Measurements from ENCODE around the gene GHRHR. TPM values are rescaled to one million over a fixed set of nuclear protein-coding genes. Genes with fewer than 3 reads are reported as not detected.

GHRHR gene
- 0.39 TPM for polyA plus RNA-seq (2013, experiment 1 of 2)
- 0.08 TPM for polyA plus RNA-seq (2013, experiment 2 of 2)

GRCh38 chr7:30963842-30964241, at the start of gene GHRHR:
TSS of gene GHRHR (plus strand) at chr7:30963953. CDS start at chr7:30964069, 116 bp downstream.
- no peak within 1 kb of the TSS for H2BK15ac ChIP-seq (ENCODE audit: low read length)
- H3K9ac ChIP-seq (ENCODE audit: low read depth, low read length, poor library complexity) = no peak within 1 kb of the TSS
- no CpG with 5 or more reads among the region's 11 CpGs for WGBS, 2 donors (ENCODE audit: extremely low coverage in 2 of 2, insufficient read length in 2 of 2, insufficient replicate concordance in 1 of 2)
- H4K8ac ChIP-seq (ENCODE audit: low read depth, low read length) = no peak within 1 kb of the TSS
- no peak within 1 kb of the TSS for H2BK12ac ChIP-seq (ENCODE audit: low read length)
- no peak within 1 kb of the TSS for H3K27ac ChIP-seq (replicated peaks; ENCODE audit: low read length)
- H2BK5ac ChIP-seq (ENCODE audit: low read length) = no peak within 1 kb of the TSS
- H4K91ac ChIP-seq (ENCODE audit: low read depth, low read length, poor library complexity) = no peak within 1 kb of the TSS
- H3K36me3 ChIP-seq (replicated peaks in 1 of 2; ENCODE audit: control insufficient read depth in 2 of 2, insufficient read depth in 2 of 2, low read length in 2 of 2) = no peaks in the 10 kb centered on the region
- H3K9me3 ChIP-seq (replicated peaks in 1 of 2; ENCODE audit: control insufficient read depth in 2 of 2, insufficient read depth in 1 of 2, low read depth in 1 of 2, low read length in 2 of 2) = no peaks in the 10 kb centered on the region
- H3K4ac ChIP-seq (ENCODE audit: low read length) = no peak within 1 kb of the TSS
- no peak for DNase-seq (ENCODE audit: low spot score)
- no peak within 1 kb of the TSS for H3K14ac ChIP-seq (ENCODE audit: low read length)
- H3K23ac ChIP-seq (ENCODE audit: low read depth, low read length, poor library complexity) = no peak within 1 kb of the TSS
- no peaks in the 10 kb centered on the region for H3K4me1 ChIP-seq (ENCODE audit: control insufficient read depth in 2 of 2, insufficient read depth in 1 of 2, low read depth in 1 of 2, low read length in 2 of 2)
- H2AK5ac ChIP-seq (ENCODE audit: low read depth, low read length) = no peak within 1 kb of the TSS
- H3K18ac ChIP-seq (ENCODE audit: low read length) = peak within 1 kb of the TSS; percentile 25
- no peak within 1 kb of the TSS for H2AFZ ChIP-seq (ENCODE audit: low read length)
- no peaks in the 10 kb centered on the region for H3K79me1 ChIP-seq (ENCODE audit: low read depth, low read length)
- no peak within 1 kb of the TSS for H2BK120ac ChIP-seq (ENCODE audit: low read depth, low read length)
- H3K27me3 ChIP-seq (ENCODE audit: control insufficient read depth in 3 of 3, insufficient read depth in 3 of 3, low read depth in 1 of 3, low read length in 3 of 3) = no peaks in the 10 kb centered on the region
- H3K4me2 ChIP-seq (ENCODE audit: insufficient read depth, low read length, poor library complexity, severe bottlenecking) = no peak within 1 kb of the TSS
- H3K4me3 ChIP-seq (ENCODE audit: low read length in 2 of 2) = no peak within 1 kb of the TSS

- H2BK5ac ChIP-seq (ENCODE audit: low read length) = no peak overlapping the region
- no peak overlapping the region for H3K4me3 ChIP-seq (ENCODE audit: low read length in 2 of 2)
- H3K9ac ChIP-seq (ENCODE audit: low read depth, low read length, poor library complexity) = no peak overlapping the region
- H2BK15ac ChIP-seq (ENCODE audit: low read length) = peak overlapping the region; percentile 3
- no peak overlapping the region for H2BK12ac ChIP-seq (ENCODE audit: low read length)
- H4K91ac ChIP-seq (ENCODE audit: low read depth, low read length, poor library complexity) = no peak overlapping the region
- no peaks in the 10 kb centered on the region for H3K36me3 ChIP-seq (replicated peaks in 1 of 2; ENCODE audit: control insufficient read depth in 2 of 2, insufficient read depth in 2 of 2, low read length in 2 of 2)
- H3K4ac ChIP-seq (ENCODE audit: low read length) = no peak overlapping the region
- H3K14ac ChIP-seq (ENCODE audit: low read length) = no peak overlapping the region
- no peak overlapping the region for H4K8ac ChIP-seq (ENCODE audit: low read depth, low read length)
- WGBS, 2 donors (ENCODE audit: extremely low coverage in 2 of 2, insufficient read length in 2 of 2, insufficient replicate concordance in 1 of 2) = no CpG with 5 or more reads among the region's 4 CpGs
- no peaks in the 10 kb centered on the region for H3K9me3 ChIP-seq (replicated peaks in 1 of 2; ENCODE audit: control insufficient read depth in 2 of 2, insufficient read depth in 1 of 2, low read depth in 1 of 2, low read length in 2 of 2)
- no peak overlapping the region for H3K4me2 ChIP-seq (ENCODE audit: insufficient read depth, low read length, poor library complexity, severe bottlenecking)
- peak overlapping the region; percentile 39 for H2AK5ac ChIP-seq (ENCODE audit: low read depth, low read length)
- H3K18ac ChIP-seq (ENCODE audit: low read length) = no peak overlapping the region
- peaks cover 0 to 22% of the 10 kb centered on the region in 2 donors for H3K4me1 ChIP-seq (ENCODE audit: control insufficient read depth in 2 of 2, insufficient read depth in 1 of 2, low read depth in 1 of 2, low read length in 2 of 2)
- DNase-seq (ENCODE audit: low spot score) = no peak
- peaks cover 0 to 13% (median 0%) of the 10 kb centered on the region in 3 experiments for H3K27me3 ChIP-seq (ENCODE audit: control insufficient read depth in 3 of 3, insufficient read depth in 3 of 3, low read depth in 1 of 3, low read length in 3 of 3)
- H3K27ac ChIP-seq (replicated peaks; ENCODE audit: low read length) = no peak overlapping the region
- no peak overlapping the region for H3K23ac ChIP-seq (ENCODE audit: low read depth, low read length, poor library complexity)
- H2BK120ac ChIP-seq (ENCODE audit: low read depth, low read length) = no peak overlapping the region
- no peak overlapping the region for H2AFZ ChIP-seq (ENCODE audit: low read length)
- H3K79me1 ChIP-seq (ENCODE audit: low read depth, low read length) = peaks cover 2% of the 10 kb centered on the region
Measured at GRCh38 chr7:30914596-30914995, 49.2 kb upstream of the GHRHR start.

GRCh38 chr7:30915005-30915601, 48.6 kb upstream of the GHRHR start:
- Histone ChIP-seq H4K91ac (ENCODE audit: low read depth, low read length, poor library complexity) (no peak overlapping the region), H3K27ac (replicated peaks; ENCODE audit: low read length) (no peak overlapping the region), H4K8ac (ENCODE audit: low read depth, low read length) (no peak overlapping the region), H2BK5ac (ENCODE audit: low read length) (no peak overlapping the region), H3K23ac (ENCODE audit: low read depth, low read length, poor library complexity) (no peak overlapping the region), H3K9ac (ENCODE audit: low read depth, low read length, poor library complexity) (no peak overlapping the region), H3K14ac (ENCODE audit: low read length) (no peak overlapping the region), H2AK5ac (ENCODE audit: low read depth, low read length) (peak overlapping the region; percentile 39), H3K4me2 (ENCODE audit: insufficient read depth, low read length, poor library complexity, severe bottlenecking) (no peak overlapping the region), H2BK12ac (ENCODE audit: low read length) (no peak overlapping the region), H3K36me3 (replicated peaks in 1 of 2; ENCODE audit: control insufficient read depth in 2 of 2, insufficient read depth in 2 of 2, low read length in 2 of 2) (no peaks in the 10 kb centered on the region), H3K4ac (ENCODE audit: low read length) (no peak overlapping the region), H3K27me3 (ENCODE audit: control insufficient read depth in 3 of 3, insufficient read depth in 3 of 3, low read depth in 1 of 3, low read length in 3 of 3) (peaks cover 0 to 12% (median 0%) of the 10 kb centered on the region in 3 experiments), H3K18ac (ENCODE audit: low read length) (peak overlapping the region; percentile 60), H3K4me1 (ENCODE audit: control insufficient read depth in 2 of 2, insufficient read depth in 1 of 2, low read depth in 1 of 2, low read length in 2 of 2) (peaks cover 0 to 22% of the 10 kb centered on the region in 2 donors), H3K9me3 (replicated peaks in 1 of 2; ENCODE audit: control insufficient read depth in 2 of 2, insufficient read depth in 1 of 2, low read depth in 1 of 2, low read length in 2 of 2) (no peaks in the 10 kb centered on the region), H2BK120ac (ENCODE audit: low read depth, low read length) (no peak overlapping the region), H2AFZ (ENCODE audit: low read length) (no peak overlapping the region), H3K4me3 (ENCODE audit: low read length in 2 of 2) (no peak overlapping the region), H2BK15ac (ENCODE audit: low read length) (peak overlapping the region; percentile 3), H3K79me1 (ENCODE audit: low read depth, low read length) (peaks cover 2% of the 10 kb centered on the region)
- no CpG with 5 or more reads among the region's 11 CpGs for WGBS, 2 donors (ENCODE audit: extremely low coverage in 2 of 2, insufficient read length in 2 of 2, insufficient replicate concordance in 1 of 2)
- no peak for DNase-seq (ENCODE audit: low spot score)

- no peak overlapping the region for H3K9ac ChIP-seq (ENCODE audit: low read depth, low read length, poor library complexity)
- peak overlapping the region; percentile 22 for H2AK5ac ChIP-seq (ENCODE audit: low read depth, low read length)
- no peak overlapping the region for H2BK5ac ChIP-seq (ENCODE audit: low read length)
- H4K8ac ChIP-seq (ENCODE audit: low read depth, low read length) = no peak overlapping the region
- peaks cover 0 to 12% (median 0%) of the 10 kb centered on the region in 3 experiments for H3K27me3 ChIP-seq (ENCODE audit: control insufficient read depth in 3 of 3, insufficient read depth in 3 of 3, low read depth in 1 of 3, low read length in 3 of 3)
- H3K14ac ChIP-seq (ENCODE audit: low read length) = no peak overlapping the region
- H3K4me2 ChIP-seq (ENCODE audit: insufficient read depth, low read length, poor library complexity, severe bottlenecking) = no peak overlapping the region
- peaks cover 0 to 22% of the 10 kb centered on the region in 2 donors for H3K4me1 ChIP-seq (ENCODE audit: control insufficient read depth in 2 of 2, insufficient read depth in 1 of 2, low read depth in 1 of 2, low read length in 2 of 2)
- H3K18ac ChIP-seq (ENCODE audit: low read length) = peak overlapping the region; percentile 78
- H3K9me3 ChIP-seq (replicated peaks in 1 of 2; ENCODE audit: control insufficient read depth in 2 of 2, insufficient read depth in 1 of 2, low read depth in 1 of 2, low read length in 2 of 2) = no peaks in the 10 kb centered on the region
- no CpG with 5 or more reads among the region's 6 CpGs for WGBS, 2 donors (ENCODE audit: extremely low coverage in 2 of 2, insufficient read length in 2 of 2, insufficient replicate concordance in 1 of 2)
- no peak overlapping the region for H3K4me3 ChIP-seq (ENCODE audit: low read length in 2 of 2)
- no peak overlapping the region for H2AFZ ChIP-seq (ENCODE audit: low read length)
- no peaks in the 10 kb centered on the region for H3K36me3 ChIP-seq (replicated peaks in 1 of 2; ENCODE audit: control insufficient read depth in 2 of 2, insufficient read depth in 2 of 2, low read length in 2 of 2)
- H3K4ac ChIP-seq (ENCODE audit: low read length) = peak overlapping the region; percentile 30
- peaks cover 2% of the 10 kb centered on the region for H3K79me1 ChIP-seq (ENCODE audit: low read depth, low read length)
- H2BK15ac ChIP-seq (ENCODE audit: low read length) = peak overlapping the region; percentile 88
- no peak overlapping the region for H4K91ac ChIP-seq (ENCODE audit: low read depth, low read length, poor library complexity)
- peak overlapping the region; percentile 40 for H2BK120ac ChIP-seq (ENCODE audit: low read depth, low read length)
- H3K27ac ChIP-seq (replicated peaks; ENCODE audit: low read length) = no peak overlapping the region
- H2BK12ac ChIP-seq (ENCODE audit: low read length) = no peak overlapping the region
- DNase-seq (ENCODE audit: low spot score) = no peak
- no peak overlapping the region for H3K23ac ChIP-seq (ENCODE audit: low read depth, low read length, poor library complexity)
Measured at GRCh38 chr7:30915751-30916150, 48.0 kb upstream of the GHRHR start.

All from neuronal stem cell (in vitro differentiated cells).